ENCODE results near the gene TIMELESS.

GRCh38 chr12:56408799-56409417, 40.3 kb downstream of the TIMELESS start:
- TF ChIP-seq CTCF (IDR thresholded peaks at IDR 0.05) (no peak), EP300 (IDR thresholded peaks at IDR 0.05) (no peak)

All from suprapubic skin (tissue), 3 donors.